GM12878 (cell line): ENCODE data around the gene DKKL1. TPM values are rescaled to one million over a fixed set of nuclear protein-coding genes. Genes with fewer than 3 reads are reported as not detected.

Experiments
- ATAC-seq: fragments of 200-7000 bp; cut with Tn5 transposase; 3 replicates; pipeline ENCODE4 v1.9.1; 2020; ENCODE audit warnings: mild to moderate bottlenecking, moderate library complexity
- BruUV-seq: library from RNA; stranded (reverse); fragments of 400-500 nt; replicated peaks from 2 replicates; lab custom pipeline; 2021; lab: Mats Ljungman, UMichigan
- CTCF ChIA-PET: fragments of 300-600 bp; sonication (Branson Sonifier 250); formaldehyde crosslinking; extraction: SDS; loops from one replicate; lab custom pipeline; 2021; ENCODE audit warnings: inconsistent platforms; lab: Yijun Ruan, JAX
- POLR2A ChIA-PET: fragments of 350-600 bp; formaldehyde crosslinking; extraction: SDS; loops from one replicate; lab custom pipeline; 2021; ENCODE audit warnings: inconsistent platforms; lab: Charles Lee
- RAD21 ChIA-PET: fragments of 300-600 bp; sonication (Branson Sonifier 250); formaldehyde crosslinking; loops from one replicate; lab custom pipeline; 2023; ENCODE audit warnings: antibody characterized with exemption; ENCODE audit not compliant: unreplicated experiment; lab: Charles Lee
- SMC1A ChIA-PET: fragments of 300-600 bp; sonication (Branson Sonifier 250); formaldehyde crosslinking; loops from one replicate; lab custom pipeline; 2023; ENCODE audit not compliant: unreplicated experiment, uncharacterized antibody; lab: Charles Lee
- DNase-seq: peaks from one replicate; pipeline ENCODE4 v3.0.0-alpha.2; 2011; ENCODE audit warnings: low read depth, low spot score
- FAIRE-seq: peaks from 3 replicates; lab custom pipeline; 2011; peaks lifted over from hg19 to GRCh38; lab: Jason Lieb, UNC
- H2AFZ ChIP-seq: 2 replicates; pipeline ENCODE4 v1.6.0; 2011; ENCODE audit warnings: low read depth, low read length, control low read depth; ENCODE audit not compliant: control insufficient read depth
- H3K27ac ChIP-seq: 2 replicates; pipeline ENCODE4 v1.5.1; 2011; ENCODE audit warnings: control low read depth; ENCODE audit not compliant: control insufficient read depth, insufficient read depth
- H3K27me3 ChIP-seq, 2 experiments: replicated peaks in 1 of 2; 2 replicates each; pipeline versions ENCODE4 v1.6.0 to v1.6.1; 2011; ENCODE audit warnings: low read length in 1 of 2; ENCODE audit not compliant: control insufficient read depth in 2 of 2, insufficient read depth in 2 of 2
- H3K36me3 ChIP-seq, 2 experiments: 2 replicates each; pipeline ENCODE4 v1.5.1; 2011; ENCODE audit warnings: low read length in 1 of 2; ENCODE audit not compliant: control insufficient read depth in 2 of 2, insufficient read depth in 2 of 2
- H3K4me1 ChIP-seq: 2 replicates; pipeline ENCODE4 v1.6.1; 2011; ENCODE audit warnings: mild to moderate bottlenecking, low read length, moderate library complexity, mixed read lengths; ENCODE audit not compliant: control insufficient read depth, insufficient read depth
- H3K4me2 ChIP-seq: 2 replicates; pipeline ENCODE4 v1.6.0; 2011; ENCODE audit warnings: control low read depth; ENCODE audit not compliant: control insufficient read depth, insufficient read depth
- H3K4me3 ChIP-seq: fragments of 200-600 bp; sonication (generic); 2 replicates; pipeline ENCODE4 v1.5.1; 2016
- H3K79me2 ChIP-seq: 2 replicates; pipeline ENCODE4 v1.6.0; 2011; ENCODE audit warnings: low read length; ENCODE audit not compliant: control insufficient read depth, insufficient read depth
- H3K9ac ChIP-seq: 2 replicates; pipeline ENCODE4 v1.8.0; 2011; ENCODE audit warnings: low read length, control low read depth, mixed read lengths; ENCODE audit not compliant: control insufficient read depth, insufficient read depth
- H3K9me3 ChIP-seq: replicated peaks from 3 replicates; pipeline ENCODE4 v1.5.1; 2011; ENCODE audit warnings: mild to moderate bottlenecking, low read length; ENCODE audit not compliant: control insufficient read depth, insufficient read depth
- H4K20me1 ChIP-seq: 2 replicates; pipeline ENCODE4 v1.6.0; 2011; ENCODE audit not compliant: control insufficient read depth, insufficient read depth
- BRCA1 ChIP-seq: IDR thresholded peaks from 2 replicates; pipeline ENCODE4 v1.6.1; 2011; ENCODE audit warnings: low read depth, low read length, improper control_type of control experiment
- PML ChIP-seq: IDR thresholded peaks from 2 replicates; pipeline ENCODE4 v1.6.1; 2012; ENCODE audit warnings: low read length, inconsistent platforms
- ZBTB40 ChIP-seq: fragments of 450-650 bp; IDR thresholded peaks from 2 replicates; pipeline ENCODE4 v1.6.1; 2016; ENCODE audit warnings: mild to moderate bottlenecking, moderate library complexity, borderline replicate concordance
- WGBS: methylation state at CpG from one replicate; pipeline ENCODE4 v1.1.6; 2016; ENCODE audit warnings: low lambda C conversion rate; ENCODE audit not compliant: insufficient replicate concordance, insufficient coverage; ENCODE audit errors: missing lambda C conversion rate; 5-methylcytosine and 5-hydroxymethylcytosine counted together
- in situ Hi-C: fragments of 300-500 bp; cut with MboI; formaldehyde crosslinking; loops from 9 replicates; pipeline ENCODE4 v1.14.3; 2018; ENCODE audit warnings: mixed read lengths
- intact Hi-C: fragments of 100-400 bp; cut with micrococcal nuclease; formaldehyde crosslinking; loops from one replicate; pipeline ENCODE4 v1.14.2; 2022; ENCODE audit not compliant: unreplicated experiment
- polyA plus RNA-seq, 11 experiments: library from polyadenylated mRNA; depleted of rRNA in 4 of 11; unstranded in 6 of 11; stranded (reverse) in 5 of 11; fragments of >200 nt; fragmentation: Nextera tagmentation in 4 of 11; fragmentation: Illumina TruSeq in 1 of 11; extraction: Ambion mirVana in 4 of 11; extraction: Trizol in 1 of 11; gene quantifications; 1 replicate in 1 of 11; 2 replicates in 10 of 11; pipeline versions ENCODE4 v1.2.1 to v1.2.3, GENCODE V29; 2011 to 2016; ENCODE audit warnings: inconsistent platforms in 2 of 11, missing spikeins in 2 of 11, low read depth in 1 of 11
- total RNA-seq, 4 experiments: library from RNA; depleted of rRNA in 3 of 4; stranded (reverse); fragments of >200 nt in 3 of 4; fragmentation: Illumina TruSeq in 1 of 4; extraction: Trizol in 1 of 4; gene quantifications; 2 replicates each; pipeline versions ENCODE4 v1.2.1 to v1.2.3, GENCODE V29; 2013 to 2021

DKKL1 gene
- total and polyA plus RNA-seq, 10 of the 15 experiments (the other 5 are each of a cell fraction or from before 2014, with no cell fraction given) = not detected

GRCh38 chr19:49340865-49341718, 22.6 kb upstream of the DKKL1 start:
- H3K27ac ChIP-seq = no peak overlapping the region
- WGBS = 91% methylated on average over 11 of the region's 11 CpGs
- no peaks in the 10 kb centered on the region for H3K27me3 ChIP-seq
- SMC1A ChIA-PET = interaction anchor here (0.8 to 3.2 kb wide), 6 partner anchors 9 to 133 kb away, joined by 3 to 13 read pairs (median 4); no protein-coding TSS in a partner anchor
- peaks cover 0 to 3% of the 10 kb centered on the region in 2 experiments; a peak in 1 of 4 replicates for H3K36me3 ChIP-seq
- no TSS peak for BruUV-seq
- intact Hi-C loops (loop anchor here (1.0 kb wide), 1 partner anchor 102 kb away; no protein-coding TSS in a partner anchor), in situ Hi-C loops (no loop called here)
- ATAC-seq = no peak
- no peak overlapping the region for H3K4me2 ChIP-seq
- TF ChIP-seq BRCA1 = no peak
- TF ChIP-seq PML = peak; percentile 15; the same call in 1 of the 2 replicates
- TF ChIP-seq ZBTB40 = 0 out of 2 replicates have a peak, but pooled peaks have one; percentile 12
- no peak overlapping the region for H3K4me3 ChIP-seq
- FAIRE-seq = no peak
- no peak overlapping the region for H3K9ac ChIP-seq
- CTCF ChIA-PET = interaction anchor here (1.0 to 3.0 kb wide), 6 partner anchors 10 to 133 kb away, joined by 4 to 17 read pairs (median 6); partner anchors contain the start of gene FLT3LG
- H2AFZ ChIP-seq = no peak overlapping the region
- RAD21 ChIA-PET = interaction anchor here (0.7 to 2.8 kb wide), 9 partner anchors 10 to 128 kb away, joined by 3 to 15 read pairs (median 5); no protein-coding TSS in a partner anchor
- peaks cover 27% of the 10 kb centered on the region for H3K4me1 ChIP-seq
- H3K9me3 ChIP-seq = no peaks in the 10 kb centered on the region
- no peak for DNase-seq
- POLR2A ChIA-PET = interaction anchor here (0.6 to 3.0 kb wide), 8 partner anchors 7 to 111 kb away, joined by 3 to 44 read pairs (median 6); partner anchors contain the start of gene PIH1D1
- no peaks in the 10 kb centered on the region for H4K20me1 ChIP-seq
- H3K79me2 ChIP-seq = peaks cover 24% of the 10 kb centered on the region
